HG03442 (cell line): ENCODE measurements around the gene SDR42E2.
"Not testable (repeated sequence)": the region's sequence is repeated elsewhere in the genome, so short reads cannot be mapped to it uniquely, and the experiment has no call there.

Experiments used
- ATAC-seq: cut with Tn5 transposase; IDR thresholded peaks from one replicate; pipeline ENCODE4 v1.9.1; 2021; ENCODE audit warnings: mild to moderate bottlenecking, moderate library complexity; ENCODE audit not compliant: unreplicated experiment

SDR42E2 gene

DNA sequence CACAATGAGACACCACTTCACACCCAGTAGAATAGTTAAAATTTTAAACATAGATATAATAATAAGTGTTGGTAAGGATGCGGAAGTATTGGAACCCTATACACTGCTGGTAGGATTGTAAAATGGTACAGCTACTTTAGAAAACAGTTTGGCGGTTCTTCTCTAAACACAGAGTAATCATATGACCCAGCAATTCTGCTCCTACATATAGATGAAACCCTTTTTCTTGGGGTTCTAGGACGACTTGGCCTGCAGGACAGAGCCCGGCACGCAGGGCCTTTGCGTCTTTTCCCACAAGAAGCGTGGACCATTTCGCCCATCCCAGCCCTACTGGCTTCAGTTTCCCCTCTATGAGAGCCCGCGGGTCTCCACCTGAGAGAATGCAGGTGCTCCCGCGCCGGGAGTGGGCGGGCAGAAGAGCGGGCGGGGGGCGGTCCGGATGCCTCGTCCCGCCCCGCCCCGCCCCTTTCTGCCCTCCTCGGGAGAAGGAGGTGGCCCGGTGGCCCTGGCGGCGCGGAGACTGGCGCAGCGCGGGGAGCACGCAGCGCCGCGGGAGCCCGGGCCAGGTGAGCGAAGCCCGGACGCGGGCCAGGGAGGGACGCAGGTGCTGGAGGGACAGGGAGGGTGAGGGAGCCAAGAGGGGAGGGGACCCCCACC, at the start of gene SDR42E2:
TSS of gene SDR42E2 (plus strand) at position 508 of the 657 bp plus-strand sequence. CDS start 3,077 bp downstream, outside the sequence.
- no peak for ATAC-seq

DNA sequence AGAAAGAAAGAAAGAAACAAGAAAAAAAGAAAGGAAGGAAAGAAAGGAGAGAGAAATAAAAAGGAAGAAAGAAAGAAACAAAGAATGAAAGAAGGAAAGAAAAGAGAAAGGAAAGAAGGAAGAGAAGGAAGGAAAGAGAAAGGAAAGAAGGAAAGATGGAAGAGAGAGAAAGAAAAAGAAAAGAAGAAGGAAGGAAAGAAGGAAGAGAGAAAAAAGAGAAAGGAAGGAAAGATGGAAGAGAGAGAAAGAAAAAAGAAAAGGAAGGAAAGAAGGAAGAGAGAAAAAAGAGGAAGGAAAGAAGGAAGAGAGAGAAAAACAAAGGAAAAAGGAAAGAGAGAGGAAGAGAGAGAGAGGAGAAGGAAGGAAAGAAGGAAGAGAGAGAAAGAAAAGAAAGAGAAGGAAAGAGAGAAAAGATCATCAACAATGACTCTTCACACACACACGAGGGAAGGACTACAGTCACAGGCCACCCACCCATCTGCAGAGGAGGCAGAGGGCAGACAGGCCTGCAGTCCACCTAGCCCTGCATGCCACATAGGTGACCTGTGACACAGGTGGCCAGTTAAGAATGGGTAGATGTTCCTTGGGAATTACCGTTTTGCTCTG, 46.1 kb upstream of the SDR42E2 start:
- ATAC-seq = no peak

DNA sequence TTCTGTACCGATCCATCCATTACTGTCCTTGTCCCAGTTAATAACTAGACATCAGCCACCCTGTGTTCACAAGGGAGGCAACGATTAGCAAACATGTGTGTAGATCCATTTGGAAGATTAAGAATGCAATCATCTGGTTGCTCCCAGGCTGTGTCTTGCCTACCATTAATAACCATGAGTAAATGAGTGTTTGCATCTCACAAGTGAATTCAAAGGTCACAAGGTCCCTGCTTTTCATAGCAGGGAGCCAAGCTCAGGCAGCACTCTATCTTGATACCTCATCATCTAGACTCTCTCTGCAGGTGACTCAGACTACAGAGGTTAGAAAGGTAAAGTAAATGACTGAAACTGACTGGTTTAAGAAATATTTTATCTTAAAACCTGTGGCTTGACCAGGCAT, 44.7 kb upstream of the SDR42E2 start:
- no peak for ATAC-seq

- no peak for ATAC-seq
These were observed 41.9 kb upstream of the SDR42E2 start for GRCh38 chr16:22120440-22120839.

DNA sequence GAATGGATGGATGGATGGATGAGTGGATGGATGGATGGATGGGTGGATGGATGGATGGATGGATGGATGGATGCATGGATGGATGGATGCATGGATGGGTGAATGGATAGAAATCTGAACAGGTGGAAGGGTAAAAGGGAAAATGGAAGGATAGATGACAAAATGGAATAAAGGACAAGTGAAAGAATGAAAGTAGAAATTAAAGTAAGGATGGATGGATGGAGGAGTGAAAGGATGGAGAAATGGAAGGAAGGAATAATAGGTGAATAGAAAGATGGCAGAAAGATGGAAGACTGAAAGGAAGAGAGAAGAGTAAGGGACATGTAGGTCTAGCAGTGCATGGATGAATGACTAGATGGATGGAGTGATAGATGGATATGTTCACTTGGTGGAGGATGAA, 40.1 kb upstream of the SDR42E2 start:
- no peak for ATAC-seq

GRCh38 chr16:22123146-22123545, 39.2 kb upstream of the SDR42E2 start:
- no peak for ATAC-seq

- no peak for ATAC-seq
These were observed 38.4 kb upstream of the SDR42E2 start for GRCh38 chr16:22123759-22124490.

- no peak for ATAC-seq
These were observed 37.6 kb upstream of the SDR42E2 start for GRCh38 chr16:22124583-22125284.

GRCh38 chr16:22126037-22126558, 36.2 kb upstream of the SDR42E2 start:
- no peak for ATAC-seq

DNA sequence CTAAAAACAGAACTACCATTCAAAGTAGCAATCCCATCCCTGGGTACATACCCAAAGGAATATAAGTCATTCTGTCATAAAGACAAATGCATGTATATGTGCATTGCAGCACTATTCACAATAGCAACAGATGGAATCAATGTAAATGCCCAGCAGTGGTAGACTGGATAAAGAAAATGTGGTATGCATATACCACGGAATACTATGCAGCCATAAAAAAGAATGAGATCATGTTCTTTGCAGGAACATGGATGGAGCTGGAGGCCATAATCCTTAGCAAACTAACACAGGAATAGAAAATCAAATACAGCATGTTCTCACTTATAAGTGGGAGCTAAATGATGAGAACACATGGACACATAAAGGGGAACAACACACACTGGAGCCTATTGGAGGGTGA, 33.8 kb upstream of the SDR42E2 start:
- ATAC-seq = not testable (repeated sequence)

DNA sequence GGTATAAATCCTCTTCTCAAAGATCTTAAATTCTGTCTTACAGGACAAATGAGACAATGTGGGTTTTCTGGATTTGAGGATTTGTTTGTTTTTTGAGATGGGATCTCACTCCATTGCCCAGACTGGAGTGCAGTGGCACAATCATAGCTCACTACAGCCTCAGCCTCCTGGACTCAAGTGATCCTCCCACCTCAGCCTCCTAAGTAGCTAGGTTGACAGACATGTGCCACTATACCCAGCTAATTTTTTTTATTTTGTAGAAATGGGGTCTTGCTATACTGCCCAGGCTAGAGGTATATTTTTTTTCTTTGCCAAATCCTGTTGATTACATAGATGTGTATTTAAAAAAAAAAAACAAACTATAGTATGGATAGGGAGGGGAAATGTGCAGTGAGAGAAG, 31.8 kb upstream of the SDR42E2 start:
- no peak for ATAC-seq

DNA sequence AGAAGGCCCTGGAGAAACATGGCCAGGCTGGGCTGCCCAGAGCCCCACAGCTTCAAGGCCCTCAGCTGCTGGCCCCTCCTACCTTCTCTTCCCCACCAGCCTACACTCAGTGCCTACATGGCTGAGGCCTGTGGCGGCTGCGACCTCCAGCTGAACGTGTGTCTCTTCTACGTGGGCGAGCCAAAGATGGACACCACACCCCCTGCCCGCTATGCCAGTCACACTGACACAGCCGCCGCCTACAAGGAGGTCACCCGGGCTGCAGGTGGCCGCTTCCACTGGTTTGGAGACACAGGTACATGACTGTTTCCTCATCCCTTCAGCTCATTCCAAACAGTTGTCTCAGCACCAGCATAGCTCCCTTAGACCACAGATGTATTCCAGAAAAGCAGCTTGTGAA, 29.5 kb upstream of the SDR42E2 start:
- ATAC-seq = no peak

GRCh38 chr16:22138482-22138881, 23.8 kb upstream of the SDR42E2 start:
- ATAC-seq = no peak

DNA sequence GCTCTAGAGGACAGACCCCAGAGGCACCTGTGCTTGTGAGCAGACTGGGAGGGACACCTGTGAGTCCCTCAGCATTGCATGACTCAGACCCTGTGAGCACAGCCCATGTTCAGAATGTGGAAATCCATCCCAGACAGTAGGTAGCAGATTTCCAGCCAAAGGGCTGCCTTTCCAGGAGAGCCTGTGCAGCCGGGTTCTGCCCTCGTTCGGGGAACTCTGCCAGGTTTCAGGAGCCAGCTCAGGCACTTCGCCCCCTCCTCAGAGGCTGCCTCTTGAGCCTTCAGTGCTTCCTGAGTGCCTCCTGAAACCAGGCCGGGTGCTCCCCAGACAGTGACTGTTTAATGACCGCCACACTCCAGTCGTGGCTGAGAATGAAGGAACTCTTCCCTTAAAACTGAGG, 23.3 kb upstream of the SDR42E2 start:
- ATAC-seq = no peak

DNA sequence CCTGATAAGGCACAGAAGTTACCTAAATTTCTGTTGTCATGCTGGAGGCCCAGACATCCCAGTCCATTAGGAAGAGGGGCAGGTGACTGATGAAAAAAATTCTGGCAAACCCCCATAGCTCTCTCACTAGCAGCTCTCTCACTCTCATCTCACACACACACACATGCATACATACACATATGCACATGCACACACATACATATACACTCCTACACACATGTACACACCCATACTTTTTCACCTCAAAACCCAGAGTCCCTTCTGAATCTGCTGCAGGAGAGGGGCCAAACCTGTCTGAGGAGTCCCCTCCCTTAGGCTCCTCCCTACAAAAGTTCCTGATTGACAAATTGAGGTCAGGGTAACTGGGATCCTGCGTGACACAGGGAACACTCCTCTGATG, 22.6 kb upstream of the SDR42E2 start:
- ATAC-seq = no peak

DNA sequence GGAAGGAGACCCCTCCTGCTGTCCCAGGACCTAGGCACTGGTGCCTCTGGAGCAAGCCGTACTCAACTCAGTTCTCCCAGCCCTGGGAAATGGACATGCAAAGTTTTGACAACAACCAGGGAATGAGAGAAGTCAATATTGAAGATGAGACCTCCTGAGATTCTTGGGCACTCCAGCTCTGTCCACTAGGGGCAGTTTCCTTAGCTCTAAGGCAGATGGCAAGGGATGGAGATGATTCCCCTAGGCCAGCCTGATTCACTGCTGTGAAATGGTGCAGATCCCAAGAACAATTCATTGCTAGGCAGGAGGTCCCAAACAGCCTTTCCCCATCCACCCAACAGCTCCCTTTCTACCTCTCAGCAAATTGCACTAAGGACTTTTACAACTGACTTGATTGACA, 20.5 kb upstream of the SDR42E2 start:
- ATAC-seq = no peak

- no peak for ATAC-seq
These were observed 17.8 kb upstream of the SDR42E2 start for GRCh38 chr16:22144520-22144919.

- no peak for ATAC-seq
These were observed 14.5 kb upstream of the SDR42E2 start for GRCh38 chr16:22147853-22148252.

GRCh38 chr16:22151246-22151998, 10.9 kb upstream of the SDR42E2 start:
- ATAC-seq = no peak

DNA sequence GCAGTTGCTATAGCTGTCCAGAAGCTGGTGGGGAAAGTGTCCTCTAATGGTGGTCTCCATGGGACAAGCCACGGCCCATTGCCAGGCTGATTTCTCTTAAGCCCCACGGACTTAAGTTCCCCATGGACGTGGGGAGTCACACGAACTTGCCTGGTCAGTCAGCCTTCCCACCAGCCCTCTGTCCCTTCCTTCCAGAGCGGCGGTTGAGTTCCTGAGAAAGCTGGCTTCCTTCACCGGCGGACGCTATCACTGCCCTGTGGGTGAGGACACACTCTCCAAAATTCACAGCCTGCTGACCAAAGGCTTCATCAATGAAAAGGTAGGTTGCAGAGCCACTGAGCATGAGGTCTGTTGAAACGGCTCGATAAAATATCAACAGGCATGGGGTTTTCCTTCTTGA, 10.0 kb upstream of the SDR42E2 start:
- no peak for ATAC-seq

DNA sequence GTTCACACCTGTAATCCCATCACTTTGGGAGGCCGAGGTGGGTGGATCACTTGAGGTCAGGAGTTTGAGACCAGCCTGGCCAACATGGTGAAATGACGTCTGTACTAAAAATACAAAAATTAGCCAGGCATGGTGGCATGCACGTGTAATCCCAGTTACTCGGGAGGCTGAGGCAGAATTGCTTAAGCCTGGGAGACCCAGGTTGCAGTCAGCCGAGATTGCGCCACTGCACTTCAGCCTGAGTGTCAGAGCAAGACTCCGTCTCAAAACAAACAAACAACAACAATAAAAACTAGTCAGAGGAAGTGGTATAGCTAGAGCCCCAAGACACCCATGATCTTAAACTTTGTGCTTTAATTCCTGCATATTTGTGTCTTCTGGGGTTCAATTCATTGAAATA, 9.2 kb upstream of the SDR42E2 start:
- not testable (repeated sequence) for ATAC-seq
